ENCODE results near the gene FHAD1. TPM values are rescaled to one million over a fixed set of nuclear protein-coding genes. Genes with fewer than 3 reads are reported as not detected.

Gene FHAD1
- total and polyA plus RNA-seq, 2 donors (not counting 1 experiment from before 2014, with no cell fraction given) = not detected

- H3K4me3 ChIP-seq (ENCODE audit: control extremely low read depth in 1 of 5, extremely low read depth in 1 of 5, insufficient read depth in 1 of 5, low read depth in 2 of 5, low read length in 4 of 5) = no peak overlapping the region
- intact Hi-C loops (cut with micrococcal nuclease) = no loop called here
- TF ChIP-seq CTCF (IDR thresholded peaks at IDR 0.05) (no peak), EZH2 (IDR thresholded peaks at IDR 0.05; ENCODE audit: borderline replicate concordance, insufficient read depth, low read depth, low read length, poor library complexity, severe bottlenecking) (no peak)
- Mint-ChIP-seq H3K27ac (no peak overlapping the region), H3K4me1 (no peaks in the 10 kb centered on the region), H3K9me3 (ENCODE audit: insufficient read depth) (no peaks in the 10 kb centered on the region), H3K4me3 (no peak overlapping the region), H3K27me3 (peaks cover 27% of the 10 kb centered on the region)
- H2AFZ ChIP-seq (ENCODE audit: insufficient read depth, low read depth, low read length, poor library complexity, severe bottlenecking) = no peak overlapping the region
- ATAC-seq (ENCODE audit: low read depth) (no peak), DNase-seq (no peak)
- H3K36me3 ChIP-seq (replicated peaks in 1 of 2; ENCODE audit: control extremely low read depth in 1 of 2, control insufficient read depth in 1 of 2, extremely low read depth in 1 of 2, insufficient read depth in 2 of 2, low read length in 1 of 2) = no peaks in the 10 kb centered on the region
- H3K9ac ChIP-seq (ENCODE audit: low read length) = no peak overlapping the region
- H4K20me1 ChIP-seq (ENCODE audit: control insufficient read depth, insufficient read depth, low read length, poor library complexity, severe bottlenecking) = no peaks in the 10 kb centered on the region
- H3K9me3 ChIP-seq (ENCODE audit: control extremely low read depth in 1 of 3, control insufficient read depth in 2 of 3, insufficient read depth in 1 of 3, low read length in 2 of 3) = no peaks in the 10 kb centered on the region
- H3K4me2 ChIP-seq (replicated peaks; ENCODE audit: low read depth, low read length, poor library complexity, severe bottlenecking) = no peak overlapping the region
- peaks cover 0 to 5% of the 10 kb centered on the region in 2 donors for H3K4me1 ChIP-seq (ENCODE audit: control insufficient read depth in 2 of 2, insufficient read depth in 2 of 2, low read length in 2 of 2)
- peaks cover 0 to 14% (median 0%) of the 10 kb centered on the region in 4 experiments for H3K27me3 ChIP-seq (replicated peaks in 1 of 4; ENCODE audit: control extremely low read depth in 1 of 4, control insufficient read depth in 3 of 4, insufficient read depth in 4 of 4, low read length in 3 of 4)
- 81% methylated on average over 4 of the region's 4 CpGs for WGBS (ENCODE audit: insufficient coverage)
- ChIA-PET CTCF (interaction anchor here (0.6 to 4.7 kb wide), 4 partner anchors 20 to 174 kb away, joined by 3 to 292 read pairs (median 6); no protein-coding TSS in a partner anchor), POLR2A (no interaction called here)
- H3K79me2 ChIP-seq (ENCODE audit: control insufficient read depth, insufficient read depth, low read length) = no peaks in the 10 kb centered on the region
- H3K27ac ChIP-seq (ENCODE audit: low read length in 2 of 2) = no peak overlapping the region
These were observed 78.5 kb downstream of the FHAD1 start for GRCh38 chr1:15325375-15326085.
